GM12878 (cell line): ENCODE results near the gene PRPF6. TPM values are rescaled to one million over a fixed set of nuclear protein-coding genes. Genes with fewer than 3 reads are reported as not detected.

Source experiments
- ATAC-seq: fragments of 200-7000 bp; cut with Tn5 transposase; 3 replicates; pipeline ENCODE4 v1.9.1; 2020; ENCODE audit warnings: mild to moderate bottlenecking, moderate library complexity
- BruUV-seq: library from RNA; stranded (reverse); fragments of 400-500 nt; replicated peaks from 2 replicates; lab custom pipeline; 2021; lab: Mats Ljungman, UMichigan
- CTCF ChIA-PET: fragments of 300-600 bp; sonication (Branson Sonifier 250); formaldehyde crosslinking; extraction: SDS; loops from one replicate; lab custom pipeline; 2021; ENCODE audit warnings: inconsistent platforms; lab: Yijun Ruan, JAX
- POLR2A ChIA-PET: fragments of 350-600 bp; formaldehyde crosslinking; extraction: SDS; loops from one replicate; lab custom pipeline; 2021; ENCODE audit warnings: inconsistent platforms; lab: Charles Lee
- RAD21 ChIA-PET: fragments of 300-600 bp; sonication (Branson Sonifier 250); formaldehyde crosslinking; loops from one replicate; lab custom pipeline; 2023; ENCODE audit warnings: antibody characterized with exemption; ENCODE audit not compliant: unreplicated experiment; lab: Charles Lee
- SMC1A ChIA-PET: fragments of 300-600 bp; sonication (Branson Sonifier 250); formaldehyde crosslinking; loops from one replicate; lab custom pipeline; 2023; ENCODE audit not compliant: unreplicated experiment, uncharacterized antibody; lab: Charles Lee
- DNase-seq: peaks from one replicate; pipeline ENCODE4 v3.0.0-alpha.2; 2011; ENCODE audit warnings: low read depth, low spot score
- FAIRE-seq: peaks from 3 replicates; lab custom pipeline; 2011; peaks lifted over from hg19 to GRCh38; lab: Jason Lieb, UNC
- H2AFZ ChIP-seq: 2 replicates; pipeline ENCODE4 v1.6.0; 2011; ENCODE audit warnings: low read depth, low read length, control low read depth; ENCODE audit not compliant: control insufficient read depth
- H3K27ac ChIP-seq: 2 replicates; pipeline ENCODE4 v1.5.1; 2011; ENCODE audit warnings: control low read depth; ENCODE audit not compliant: control insufficient read depth, insufficient read depth
- H3K27me3 ChIP-seq, 2 experiments: replicated peaks in 1 of 2; 2 replicates each; pipeline versions ENCODE4 v1.6.0 to v1.6.1; 2011; ENCODE audit warnings: low read length in 1 of 2; ENCODE audit not compliant: control insufficient read depth in 2 of 2, insufficient read depth in 2 of 2
- H3K36me3 ChIP-seq, 2 experiments: 2 replicates each; pipeline ENCODE4 v1.5.1; 2011; ENCODE audit warnings: low read length in 1 of 2; ENCODE audit not compliant: control insufficient read depth in 2 of 2, insufficient read depth in 2 of 2
- H3K4me1 ChIP-seq: 2 replicates; pipeline ENCODE4 v1.6.1; 2011; ENCODE audit warnings: mild to moderate bottlenecking, low read length, moderate library complexity, mixed read lengths; ENCODE audit not compliant: control insufficient read depth, insufficient read depth
- H3K4me2 ChIP-seq: 2 replicates; pipeline ENCODE4 v1.6.0; 2011; ENCODE audit warnings: control low read depth; ENCODE audit not compliant: control insufficient read depth, insufficient read depth
- H3K4me3 ChIP-seq: fragments of 200-600 bp; sonication (generic); 2 replicates; pipeline ENCODE4 v1.5.1; 2016
- H3K79me2 ChIP-seq: 2 replicates; pipeline ENCODE4 v1.6.0; 2011; ENCODE audit warnings: low read length; ENCODE audit not compliant: control insufficient read depth, insufficient read depth
- H3K9ac ChIP-seq: 2 replicates; pipeline ENCODE4 v1.8.0; 2011; ENCODE audit warnings: low read length, control low read depth, mixed read lengths; ENCODE audit not compliant: control insufficient read depth, insufficient read depth
- H3K9me3 ChIP-seq: replicated peaks from 3 replicates; pipeline ENCODE4 v1.5.1; 2011; ENCODE audit warnings: mild to moderate bottlenecking, low read length; ENCODE audit not compliant: control insufficient read depth, insufficient read depth
- H4K20me1 ChIP-seq: 2 replicates; pipeline ENCODE4 v1.6.0; 2011; ENCODE audit not compliant: control insufficient read depth, insufficient read depth
- CBX5 ChIP-seq: sonication (generic); IDR thresholded peaks from 2 replicates; pipeline ENCODE4 v1.6.1; 2016; ENCODE audit warnings: low read depth, moderate library complexity, mild to moderate bottlenecking, inconsistent platforms
- DPF2 ChIP-seq: fragments of 450-650 bp; IDR thresholded peaks from 2 replicates; pipeline ENCODE4 v1.6.1; 2017; ENCODE audit warnings: mild to moderate bottlenecking
- GATAD2B ChIP-seq: fragments of 450-650 bp; conservative IDR thresholded peaks from 2 replicates; pipeline ENCODE4 v1.6.1; 2017; ENCODE audit warnings: low read depth, mild to moderate bottlenecking, moderate library complexity
- IKZF1 ChIP-seq: fragments of 450-650 bp; conservative IDR thresholded peaks from 2 replicates; pipeline ENCODE4 v1.6.1; 2017; ENCODE audit warnings: antibody characterized with exemption, mild to moderate bottlenecking
- MXI1 ChIP-seq: fragments of 150-350 bp; IDR thresholded peaks from 2 replicates; pipeline ENCODE4 v1.6.1; 2011; ENCODE audit warnings: low read depth, mild to moderate bottlenecking, inconsistent platforms, low read length, improper control_type of control experiment
- NKRF ChIP-seq: fragments of 450-650 bp; conservative IDR thresholded peaks from 2 replicates; pipeline ENCODE4 v1.6.1; 2017; ENCODE audit warnings: mild to moderate bottlenecking, moderate library complexity
- RELA ChIP-seq: fragments of 450-650 bp; IDR thresholded peaks from 2 replicates; pipeline ENCODE4 v1.8.0; 2014; ENCODE audit warnings: borderline replicate concordance; ENCODE audit not compliant: partially characterized antibody
- USF1 ChIP-seq: IDR thresholded peaks from 2 replicates; pipeline ENCODE4 v1.6.1; 2011; ENCODE audit warnings: borderline replicate concordance, low read depth, mild to moderate bottlenecking, moderate library complexity, mixed read lengths, low read length; ENCODE audit not compliant: insufficient read depth; ENCODE audit errors: extremely low read length
- YY1 ChIP-seq: IDR thresholded peaks from 2 replicates; pipeline ENCODE4 v1.6.1; 2011; ENCODE audit warnings: low read depth, mild to moderate bottlenecking, low read length
- ZZZ3 ChIP-seq: IDR thresholded peaks from 2 replicates; pipeline ENCODE4 v1.6.1; 2011; ENCODE audit warnings: low read depth; ENCODE audit not compliant: control insufficient read depth, insufficient read length
- WGBS: methylation state at CpG from one replicate; pipeline ENCODE4 v1.1.6; 2016; ENCODE audit warnings: low lambda C conversion rate; ENCODE audit not compliant: insufficient replicate concordance, insufficient coverage; ENCODE audit errors: missing lambda C conversion rate; 5-methylcytosine and 5-hydroxymethylcytosine counted together
- in situ Hi-C: fragments of 300-500 bp; cut with MboI; formaldehyde crosslinking; loops from 9 replicates; pipeline ENCODE4 v1.14.3; 2018; ENCODE audit warnings: mixed read lengths
- intact Hi-C: fragments of 100-400 bp; cut with micrococcal nuclease; formaldehyde crosslinking; loops from one replicate; pipeline ENCODE4 v1.14.2; 2022; ENCODE audit not compliant: unreplicated experiment
- polyA plus RNA-seq, 11 experiments: library from polyadenylated mRNA; depleted of rRNA in 4 of 11; unstranded in 6 of 11; stranded (reverse) in 5 of 11; fragments of >200 nt; fragmentation: Nextera tagmentation in 4 of 11; fragmentation: Illumina TruSeq in 1 of 11; extraction: Ambion mirVana in 4 of 11; extraction: Trizol in 1 of 11; gene quantifications; 1 replicate in 1 of 11; 2 replicates in 10 of 11; pipeline versions ENCODE4 v1.2.1 to v1.2.3, GENCODE V29; 2011 to 2016; ENCODE audit warnings: inconsistent platforms in 2 of 11, missing spikeins in 2 of 11, low read depth in 1 of 11
- total RNA-seq, 4 experiments: library from RNA; depleted of rRNA in 3 of 4; stranded (reverse); fragments of >200 nt in 3 of 4; fragmentation: Illumina TruSeq in 1 of 4; extraction: Trizol in 1 of 4; gene quantifications; 2 replicates each; pipeline versions ENCODE4 v1.2.1 to v1.2.3, GENCODE V29; 2013 to 2021
- TF ChIP-seq, protein P1 (sequence below): fragments of 450-650 bp; formaldehyde crosslinking; IDR thresholded peaks from 2 replicates; pipeline ENCODE4 v1.4.0; 2020; ENCODE audit warnings: mild to moderate bottlenecking, moderate library complexity
- TF ChIP-seq, protein P2 (sequence below): fragments of 450-650 bp; IDR thresholded peaks from 2 replicates; pipeline ENCODE4 v1.6.1; 2018; ENCODE audit warnings: borderline replicate concordance, mild to moderate bottlenecking; ENCODE audit not compliant: partially characterized antibody

Gene PRPF6
- total and polyA plus RNA-seq, 10 of the 15 experiments (the other 5 are each of a cell fraction or from before 2014, with no cell fraction given), result 5.0 to 102 (median 71.3) TPM

DNA sequence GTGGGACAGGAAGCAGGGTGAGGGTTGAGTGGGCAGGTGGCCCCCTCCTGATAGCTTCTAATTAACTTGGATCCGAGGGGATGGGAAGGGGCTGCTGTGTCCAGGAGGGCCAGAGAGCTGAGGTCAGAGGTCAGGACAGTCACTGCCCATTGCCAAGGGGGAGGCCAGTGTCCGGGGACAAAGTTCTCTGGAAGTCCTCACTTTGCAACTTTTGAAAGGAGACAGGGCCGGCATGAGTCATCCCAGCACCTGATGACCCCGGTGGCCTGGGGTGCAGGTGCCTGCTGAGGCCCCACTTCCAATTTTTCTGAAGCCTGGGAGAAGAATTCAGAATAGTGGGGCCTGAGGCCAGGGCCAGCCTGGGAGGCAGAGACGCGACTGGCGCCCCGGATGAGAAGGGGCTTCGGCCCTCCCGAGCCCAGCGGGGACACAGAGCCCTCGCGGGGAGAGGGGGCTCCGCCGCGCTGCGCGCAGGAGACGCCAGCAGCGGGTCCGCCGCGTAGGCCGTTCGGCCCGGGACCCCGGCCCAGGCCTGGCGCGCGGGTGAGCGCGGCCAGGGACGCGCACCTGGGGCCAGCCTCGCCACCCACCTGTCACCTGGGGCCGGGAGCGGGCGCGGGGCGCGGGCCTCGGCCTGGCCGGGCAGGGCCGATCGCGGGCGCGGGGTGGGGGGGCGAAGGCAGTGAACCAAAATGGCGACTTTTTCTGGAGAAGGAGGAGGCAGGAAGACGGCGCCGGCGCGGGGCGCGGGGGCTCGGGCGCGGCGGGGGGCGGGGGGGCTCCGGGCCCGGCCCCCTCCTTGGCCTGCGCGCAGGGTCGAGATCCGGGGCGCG is 11.8 kb upstream of the PRPF6 start:
- H3K79me2 ChIP-seq, result peaks cover 15% of the 10 kb centered on the region
- DNase-seq (no peak), FAIRE-seq (no peak), ATAC-seq (no peak; the same call in 2 of the 3 replicates)
- BruUV-seq, result no TSS peak
- intact Hi-C loops, result no loop called here
- peaks cover 6 to 8% of the 10 kb centered on the region in 2 experiments; a peak in 3 of 4 replicates for H3K36me3 ChIP-seq
- in situ Hi-C loops, result no loop called here
- peak overlapping the region; percentile 72 for H3K27ac ChIP-seq
- H3K27me3 ChIP-seq, result no peaks in the 10 kb centered on the region
- CTCF ChIA-PET, result interaction anchor here (1.0 to 1.2 kb wide), 2 partner anchors 13 to 70 kb away, joined by 3 to 4 read pairs; no protein-coding TSS in a partner anchor
- peak overlapping the region; percentile 97 for H3K4me2 ChIP-seq
- peaks cover 11% of the 10 kb centered on the region for H3K4me1 ChIP-seq
- RAD21 ChIA-PET, result no interaction called here
- H3K4me3 ChIP-seq, result peak overlapping the region; percentile 82
- POLR2A ChIA-PET, result interaction anchor here (1.4 kb wide), 1 partner anchor 12 kb away, joined by 11 read pairs; the partner anchor contains the start of gene UCKL1
- 0 out of 2 replicates have a peak overlapping the region, but pooled peaks have one; percentile 44 for H2AFZ ChIP-seq
- H4K20me1 ChIP-seq, result no peaks in the 10 kb centered on the region
- no peaks in the 10 kb centered on the region for H3K9me3 ChIP-seq
- 15% methylated on average over 24 of the region's 70 CpGs for WGBS
- SMC1A ChIA-PET, result no interaction called here
- H3K9ac ChIP-seq, result peak overlapping the region; percentile 92
- TF ChIP-seq NKRF, result peak; percentile 58; the same call in 1 of the 2 replicates
- TF ChIP-seq USF1, result no peak
- TF ChIP-seq GATAD2B, result peak; percentile 67; the same call in 1 of the 2 replicates
- 0 out of 2 replicates have a peak, but pooled peaks have one; percentile 29 for TF ChIP-seq IKZF1
- TF ChIP-seq ZZZ3, result no peak
- TF ChIP-seq CBX5, result no peak
- peak; percentile 81 for TF ChIP-seq YY1
- peak; percentile 66; the same call in 1 of the 2 replicates for TF ChIP-seq DPF2
- TF ChIP-seq, protein P1, sequence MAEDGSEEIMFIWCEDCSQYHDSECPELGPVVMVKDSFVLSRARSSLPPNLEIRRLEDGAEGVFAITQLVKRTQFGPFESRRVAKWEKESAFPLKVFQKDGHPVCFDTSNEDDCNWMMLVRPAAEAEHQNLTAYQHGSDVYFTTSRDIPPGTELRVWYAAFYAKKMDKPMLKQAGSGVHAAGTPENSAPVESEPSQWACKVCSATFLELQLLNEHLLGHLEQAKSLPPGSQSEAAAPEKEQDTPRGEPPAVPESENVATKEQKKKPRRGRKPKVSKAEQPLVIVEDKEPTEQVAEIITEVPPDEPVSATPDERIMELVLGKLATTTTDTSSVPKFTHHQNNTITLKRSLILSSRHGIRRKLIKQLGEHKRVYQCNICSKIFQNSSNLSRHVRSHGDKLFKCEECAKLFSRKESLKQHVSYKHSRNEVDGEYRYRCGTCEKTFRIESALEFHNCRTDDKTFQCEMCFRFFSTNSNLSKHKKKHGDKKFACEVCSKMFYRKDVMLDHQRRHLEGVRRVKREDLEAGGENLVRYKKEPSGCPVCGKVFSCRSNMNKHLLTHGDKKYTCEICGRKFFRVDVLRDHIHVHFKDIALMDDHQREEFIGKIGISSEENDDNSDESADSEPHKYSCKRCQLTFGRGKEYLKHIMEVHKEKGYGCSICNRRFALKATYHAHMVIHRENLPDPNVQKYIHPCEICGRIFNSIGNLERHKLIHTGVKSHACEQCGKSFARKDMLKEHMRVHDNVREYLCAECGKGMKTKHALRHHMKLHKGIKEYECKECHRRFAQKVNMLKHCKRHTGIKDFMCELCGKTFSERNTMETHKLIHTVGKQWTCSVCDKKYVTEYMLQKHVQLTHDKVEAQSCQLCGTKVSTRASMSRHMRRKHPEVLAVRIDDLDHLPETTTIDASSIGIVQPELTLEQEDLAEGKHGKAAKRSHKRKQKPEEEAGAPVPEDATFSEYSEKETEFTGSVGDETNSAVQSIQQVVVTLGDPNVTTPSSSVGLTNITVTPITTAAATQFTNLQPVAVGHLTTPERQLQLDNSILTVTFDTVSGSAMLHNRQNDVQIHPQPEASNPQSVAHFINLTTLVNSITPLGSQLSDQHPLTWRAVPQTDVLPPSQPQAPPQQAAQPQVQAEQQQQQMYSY, result no peak
- TF ChIP-seq, protein P2, sequence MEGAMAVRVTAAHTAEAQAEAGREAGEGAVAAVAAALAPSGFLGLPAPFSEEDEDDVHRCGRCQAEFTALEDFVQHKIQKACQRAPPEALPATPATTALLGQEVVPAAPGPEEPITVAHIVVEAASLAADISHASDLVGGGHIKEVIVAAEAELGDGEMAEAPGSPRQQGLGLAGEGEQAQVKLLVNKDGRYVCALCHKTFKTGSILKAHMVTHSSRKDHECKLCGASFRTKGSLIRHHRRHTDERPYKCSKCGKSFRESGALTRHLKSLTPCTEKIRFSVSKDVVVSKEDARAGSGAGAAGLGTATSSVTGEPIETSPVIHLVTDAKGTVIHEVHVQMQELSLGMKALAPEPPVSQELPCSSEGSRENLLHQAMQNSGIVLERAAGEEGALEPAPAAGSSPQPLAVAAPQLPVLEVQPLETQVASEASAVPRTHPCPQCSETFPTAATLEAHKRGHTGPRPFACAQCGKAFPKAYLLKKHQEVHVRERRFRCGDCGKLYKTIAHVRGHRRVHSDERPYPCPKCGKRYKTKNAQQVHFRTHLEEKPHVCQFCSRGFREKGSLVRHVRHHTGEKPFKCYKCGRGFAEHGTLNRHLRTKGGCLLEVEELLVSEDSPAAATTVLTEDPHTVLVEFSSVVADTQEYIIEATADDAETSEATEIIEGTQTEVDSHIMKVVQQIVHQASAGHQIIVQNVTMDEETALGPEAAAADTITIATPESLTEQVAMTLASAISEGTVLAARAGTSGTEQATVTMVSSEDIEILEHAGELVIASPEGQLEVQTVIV, result no peak
- no peak for TF ChIP-seq MXI1
- TF ChIP-seq RELA, result no peak
